Fibroblast of lung (primary cell): ENCODE measurements around the gene DGLUCY.

Experiments used
- EZH2 ChIP-seq: IDR thresholded peaks from 2 replicates; pipeline ENCODE4 v1.5.1; 2012; ENCODE audit warnings: low read length, control low read depth, mild to moderate bottlenecking; ENCODE audit errors: missing control alignments
- TF ChIP-seq, protein P1 (sequence below), 2 donors: IDR thresholded peaks in 1 of 2; conservative IDR thresholded peaks in 1 of 2; 1 replicate in 1 of 2; 2 replicates in 1 of 2; pipeline ENCODE4 v1.5.1; 2011 to 2012; ENCODE audit warnings: low read length in 2 of 2, control low read depth in 1 of 2, inconsistent platforms in 1 of 2, low read depth in 1 of 2, mild to moderate bottlenecking in 1 of 2

DNA sequence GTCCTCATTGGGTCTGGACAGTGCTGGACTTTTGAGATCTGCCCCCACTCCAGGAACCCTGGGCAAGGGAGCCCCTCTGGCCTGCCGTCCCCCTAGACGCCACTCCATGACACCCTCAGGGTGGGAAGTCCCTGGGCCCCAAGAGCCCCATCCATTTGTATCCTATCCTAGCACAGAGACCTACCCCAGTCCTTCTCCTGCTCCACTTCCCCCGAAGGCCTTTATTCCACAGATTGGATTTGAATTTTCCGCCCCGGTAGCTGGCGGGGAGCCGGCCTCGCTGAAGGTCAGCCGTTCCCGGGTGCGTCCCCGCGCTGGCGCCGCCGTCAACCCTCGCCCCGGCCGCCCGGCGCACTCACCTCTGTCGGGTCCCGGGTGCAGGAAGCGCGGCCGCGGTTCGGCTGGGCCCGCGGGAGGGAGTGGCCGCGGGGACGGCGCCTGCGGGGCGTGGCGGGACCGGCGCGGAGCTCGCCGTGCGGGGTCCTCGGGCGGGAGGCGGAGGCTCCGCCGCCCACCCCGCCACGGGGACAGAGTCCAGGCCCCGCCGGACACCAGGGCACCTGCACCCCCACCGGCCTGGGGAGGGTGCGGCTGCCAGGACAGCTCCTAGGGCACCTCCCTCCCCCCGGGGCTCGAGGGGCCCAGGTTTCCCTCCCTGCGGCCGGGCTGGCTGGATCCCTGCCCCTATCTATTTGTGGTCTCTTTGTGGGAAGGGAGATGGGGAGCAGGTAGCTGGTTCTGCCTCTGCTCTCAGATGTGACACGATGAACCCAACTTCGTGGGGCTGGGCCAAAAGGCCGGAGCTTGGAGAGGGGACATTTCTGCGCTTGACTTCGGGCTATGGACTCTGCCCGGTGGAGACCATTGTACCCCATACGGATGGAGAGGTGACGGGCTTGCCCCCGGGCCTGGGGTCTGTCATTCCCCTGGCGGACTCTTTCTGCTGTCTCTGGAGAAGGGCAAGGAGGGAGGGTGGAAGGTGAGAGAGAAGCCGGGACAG is 150.6 kb downstream of the DGLUCY start:
- TF ChIP-seq EZH2 = peak; percentile 2
- TF ChIP-seq, protein P1, sequence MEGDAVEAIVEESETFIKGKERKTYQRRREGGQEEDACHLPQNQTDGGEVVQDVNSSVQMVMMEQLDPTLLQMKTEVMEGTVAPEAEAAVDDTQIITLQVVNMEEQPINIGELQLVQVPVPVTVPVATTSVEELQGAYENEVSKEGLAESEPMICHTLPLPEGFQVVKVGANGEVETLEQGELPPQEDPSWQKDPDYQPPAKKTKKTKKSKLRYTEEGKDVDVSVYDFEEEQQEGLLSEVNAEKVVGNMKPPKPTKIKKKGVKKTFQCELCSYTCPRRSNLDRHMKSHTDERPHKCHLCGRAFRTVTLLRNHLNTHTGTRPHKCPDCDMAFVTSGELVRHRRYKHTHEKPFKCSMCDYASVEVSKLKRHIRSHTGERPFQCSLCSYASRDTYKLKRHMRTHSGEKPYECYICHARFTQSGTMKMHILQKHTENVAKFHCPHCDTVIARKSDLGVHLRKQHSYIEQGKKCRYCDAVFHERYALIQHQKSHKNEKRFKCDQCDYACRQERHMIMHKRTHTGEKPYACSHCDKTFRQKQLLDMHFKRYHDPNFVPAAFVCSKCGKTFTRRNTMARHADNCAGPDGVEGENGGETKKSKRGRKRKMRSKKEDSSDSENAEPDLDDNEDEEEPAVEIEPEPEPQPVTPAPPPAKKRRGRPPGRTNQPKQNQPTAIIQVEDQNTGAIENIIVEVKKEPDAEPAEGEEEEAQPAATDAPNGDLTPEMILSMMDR (conservative IDR thresholded peaks at IDR 0.05 in 1 of 2, IDR thresholded peaks at IDR 0.05 in 1 of 2; ENCODE audit: low read depth in 1 of 2, low read length in 2 of 2) = no peak
